Cardiac ventricle fibroblast (primary cell): ENCODE results near the gene AMZ2. TPM values are rescaled to one million over a fixed set of nuclear protein-coding genes. Genes with fewer than 3 reads are reported as not detected.

ENCODE experiments used
- total RNA-seq: library from RNA; depleted of rRNA; stranded (reverse); fragments of >200 nt; gene quantifications from 2 replicates; pipeline ENCODE4 v1.2.3, GENCODE V29; 2015

AMZ2 gene, protein sequence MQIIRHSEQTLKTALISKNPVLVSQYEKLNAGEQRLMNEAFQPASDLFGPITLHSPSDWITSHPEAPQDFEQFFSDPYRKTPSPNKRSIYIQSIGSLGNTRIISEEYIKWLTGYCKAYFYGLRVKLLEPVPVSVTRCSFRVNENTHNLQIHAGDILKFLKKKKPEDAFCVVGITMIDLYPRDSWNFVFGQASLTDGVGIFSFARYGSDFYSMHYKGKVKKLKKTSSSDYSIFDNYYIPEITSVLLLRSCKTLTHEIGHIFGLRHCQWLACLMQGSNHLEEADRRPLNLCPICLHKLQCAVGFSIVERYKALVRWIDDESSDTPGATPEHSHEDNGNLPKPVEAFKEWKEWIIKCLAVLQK
- 43.9 and 61.2 TPM in 2 replicates for total RNA-seq

GRCh38 chr17:68247445-68248198 is at the start of gene AMZ2:
AMZ2 (plus strand) TSS chr17:68248043; CDS start chr17:68250188, 2,145 bp downstream.

DNA sequence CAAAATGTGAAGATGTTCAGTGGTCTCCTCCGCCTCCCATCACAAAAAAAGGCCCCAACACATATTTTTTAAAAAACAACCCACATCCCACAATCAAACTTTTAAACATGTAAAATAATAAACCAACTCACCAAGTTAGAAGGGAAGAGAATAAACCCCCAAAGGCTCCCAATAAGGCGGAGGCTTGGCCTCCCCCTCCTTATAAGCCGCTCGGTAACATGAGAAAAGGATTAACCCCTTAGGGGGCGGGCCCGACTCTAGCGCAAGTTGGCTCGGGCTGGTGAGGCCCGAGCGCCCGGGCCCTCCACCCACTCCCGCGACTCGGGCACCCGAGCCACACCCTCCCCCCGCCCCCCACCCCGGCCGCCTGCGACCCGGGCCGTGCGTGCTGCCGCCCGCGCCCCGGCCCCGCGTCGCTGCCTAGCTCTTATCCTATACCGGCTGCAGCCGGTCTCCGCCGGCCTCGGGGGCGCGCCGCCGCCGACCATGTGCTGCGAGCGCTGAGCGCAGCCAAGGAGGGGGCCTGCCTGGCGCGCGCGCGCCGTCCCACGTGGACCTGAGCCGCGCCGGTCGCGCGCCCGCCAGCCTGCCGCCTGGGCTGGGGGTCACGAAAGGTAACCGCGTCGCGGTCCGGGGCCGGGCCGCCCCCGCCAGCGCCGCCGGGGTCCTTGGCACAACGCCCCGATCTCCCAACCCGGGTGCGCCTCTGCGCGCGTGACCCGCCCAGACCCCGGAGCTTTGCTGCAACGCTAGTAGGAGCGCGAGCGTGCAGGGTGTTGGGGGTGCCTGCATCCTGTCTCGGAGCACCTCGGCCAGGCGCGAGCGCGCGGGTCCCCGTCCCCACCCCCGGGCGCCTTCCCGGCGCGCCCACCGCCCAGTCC is 43.4 kb downstream of the AMZ2 start, which contains the start of the genes ARSG and SLC16A6:
ARSG (plus strand) TSS at position 541 of the 881 bp plus-strand sequence. CDS start 15,999 bp downstream, outside the sequence.
SLC16A6 (minus strand) TSS at position 173 of the 881 bp plus-strand sequence. CDS start 12,807 bp downstream, outside the sequence.

Other genes with a start within 250 kb of the AMZ2 start
- 26.1 and 31.8 TPM in 2 replicates for gene KPNA2, start 212.3 kb upstream of the AMZ2 start, total RNA-seq
- 0.06 and 0.34 TPM in 2 replicates for gene SLC16A6, start 43.1 kb downstream of the AMZ2 start, total RNA-seq
- 2.6 and 3.3 TPM in 2 replicates for gene ARSG, start 43.5 kb downstream of the AMZ2 start, total RNA-seq
- gene WIPI1, start 209.5 kb downstream of the AMZ2 start, total RNA-seq, result 92.4 and 128 TPM in 2 replicates